Fibroblast of mammary gland (primary cell): ENCODE data around the gene PNPO.
"Not testable (repeated sequence)": the region's sequence is repeated elsewhere in the genome, so short reads cannot be mapped to it uniquely, and the experiment has no call there.

Source experiments
- DNase-seq: peaks from one replicate; pipeline ENCODE4 v3.0.0-alpha.2; 2010; ENCODE audit warnings: low read depth
- H3K4me3 ChIP-seq: 2 replicates; pipeline ENCODE4 v1.5.1; 2011; ENCODE audit warnings: low read depth, mild to moderate bottlenecking, low read length, moderate library complexity; ENCODE audit not compliant: control insufficient read depth
- TF ChIP-seq, protein P1 (sequence below): conservative IDR thresholded peaks from 2 replicates; pipeline ENCODE4 v1.5.1; 2011; ENCODE audit warnings: low read depth, low read length, inconsistent platforms; ENCODE audit not compliant: control insufficient read depth, insufficient read depth

The PNPO gene

DNA sequence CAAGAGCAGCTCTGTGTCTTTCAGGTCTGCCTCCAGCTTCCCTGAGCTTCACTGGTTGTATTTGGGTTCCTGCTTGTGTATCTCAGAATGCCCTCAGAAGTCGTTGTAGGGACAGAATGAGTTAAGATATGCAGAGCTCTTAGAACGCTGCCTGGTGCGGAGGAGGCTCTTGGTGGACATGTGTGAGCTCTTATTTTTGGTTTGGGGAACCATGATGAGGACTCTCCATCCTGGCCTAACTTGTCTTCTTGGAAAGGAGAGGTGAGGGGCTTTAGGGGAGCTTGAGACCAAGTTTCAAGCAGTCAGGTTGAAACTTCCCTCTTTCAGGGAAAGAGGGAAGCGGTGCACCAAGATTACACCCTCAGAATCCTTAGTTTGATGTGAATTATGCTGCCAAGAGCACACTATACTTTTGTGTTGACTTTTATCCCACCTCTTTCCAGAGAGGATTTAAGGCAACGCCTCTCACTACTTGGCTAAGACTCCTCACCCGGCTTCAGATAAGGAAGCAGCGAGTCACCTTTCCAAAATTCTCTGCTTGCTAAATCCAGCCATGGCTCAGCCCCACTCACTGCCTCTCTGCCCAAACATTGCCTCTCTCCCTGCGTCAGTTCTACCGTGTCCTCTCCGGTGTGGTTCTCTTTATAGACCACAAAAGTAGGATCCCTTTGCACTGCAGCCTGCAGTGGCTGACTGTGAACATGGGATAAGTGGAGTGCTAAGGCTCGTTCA, 42.3 kb downstream of the PNPO start:
- DNase-seq: no peak
- no peak overlapping the region for H3K4me3 ChIP-seq
- TF ChIP-seq, protein P1, sequence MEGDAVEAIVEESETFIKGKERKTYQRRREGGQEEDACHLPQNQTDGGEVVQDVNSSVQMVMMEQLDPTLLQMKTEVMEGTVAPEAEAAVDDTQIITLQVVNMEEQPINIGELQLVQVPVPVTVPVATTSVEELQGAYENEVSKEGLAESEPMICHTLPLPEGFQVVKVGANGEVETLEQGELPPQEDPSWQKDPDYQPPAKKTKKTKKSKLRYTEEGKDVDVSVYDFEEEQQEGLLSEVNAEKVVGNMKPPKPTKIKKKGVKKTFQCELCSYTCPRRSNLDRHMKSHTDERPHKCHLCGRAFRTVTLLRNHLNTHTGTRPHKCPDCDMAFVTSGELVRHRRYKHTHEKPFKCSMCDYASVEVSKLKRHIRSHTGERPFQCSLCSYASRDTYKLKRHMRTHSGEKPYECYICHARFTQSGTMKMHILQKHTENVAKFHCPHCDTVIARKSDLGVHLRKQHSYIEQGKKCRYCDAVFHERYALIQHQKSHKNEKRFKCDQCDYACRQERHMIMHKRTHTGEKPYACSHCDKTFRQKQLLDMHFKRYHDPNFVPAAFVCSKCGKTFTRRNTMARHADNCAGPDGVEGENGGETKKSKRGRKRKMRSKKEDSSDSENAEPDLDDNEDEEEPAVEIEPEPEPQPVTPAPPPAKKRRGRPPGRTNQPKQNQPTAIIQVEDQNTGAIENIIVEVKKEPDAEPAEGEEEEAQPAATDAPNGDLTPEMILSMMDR: no peak

DNA sequence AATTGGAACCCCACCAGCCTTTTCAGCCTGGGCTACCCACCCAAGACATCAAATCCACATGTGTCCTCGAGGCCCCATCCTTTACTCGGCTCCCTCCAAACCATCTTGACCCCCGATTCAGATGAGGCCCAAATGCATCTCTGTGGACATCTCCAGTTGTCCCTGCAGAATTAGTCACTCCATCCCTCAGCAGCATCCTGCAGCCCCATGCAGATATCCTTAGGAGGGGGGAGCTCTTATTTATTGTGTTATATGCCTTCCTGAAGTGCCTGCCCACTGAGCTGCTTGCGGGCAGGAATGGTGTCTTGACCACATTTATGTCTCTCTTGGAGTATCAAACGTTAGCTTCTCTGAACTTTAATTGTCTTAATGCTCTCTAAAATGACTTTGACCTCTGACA, 45.1 kb downstream of the PNPO start:
- no peak for DNase-seq
- TF ChIP-seq, protein P1: no peak
- no peak overlapping the region for H3K4me3 ChIP-seq

DNA sequence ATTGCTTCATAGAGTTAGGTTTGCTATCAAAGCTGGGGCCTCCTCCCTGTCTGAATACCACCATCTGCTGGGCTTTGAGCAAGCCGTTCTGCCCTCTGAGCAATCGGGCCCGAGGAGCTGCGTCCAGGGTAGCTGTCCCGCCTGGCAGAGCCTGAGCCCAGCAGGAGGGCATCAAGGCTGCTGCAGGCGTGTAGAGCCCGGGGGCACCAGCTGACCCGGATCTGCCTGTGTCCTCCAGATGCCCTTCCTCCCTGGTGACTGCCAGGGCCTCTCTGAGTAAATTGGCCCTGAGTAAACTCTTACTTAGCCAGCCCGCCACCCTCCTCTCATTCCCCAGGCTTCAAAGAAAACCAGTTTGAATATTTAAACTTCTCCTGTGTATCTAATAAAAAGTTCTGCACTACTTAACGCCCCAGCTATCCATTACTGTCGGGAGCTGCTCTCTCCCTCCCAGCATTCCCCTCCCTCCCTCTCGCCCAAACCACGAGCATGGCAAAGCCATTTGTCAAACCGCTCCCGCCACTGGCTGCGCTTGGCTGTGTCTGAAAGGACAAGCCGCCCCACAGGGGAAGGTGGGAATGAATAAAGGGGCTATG, 46.0 kb downstream of the PNPO start:
- no peak overlapping the region for H3K4me3 ChIP-seq
- TF ChIP-seq, protein P1: no peak
- DNase-seq: no peak

DNA sequence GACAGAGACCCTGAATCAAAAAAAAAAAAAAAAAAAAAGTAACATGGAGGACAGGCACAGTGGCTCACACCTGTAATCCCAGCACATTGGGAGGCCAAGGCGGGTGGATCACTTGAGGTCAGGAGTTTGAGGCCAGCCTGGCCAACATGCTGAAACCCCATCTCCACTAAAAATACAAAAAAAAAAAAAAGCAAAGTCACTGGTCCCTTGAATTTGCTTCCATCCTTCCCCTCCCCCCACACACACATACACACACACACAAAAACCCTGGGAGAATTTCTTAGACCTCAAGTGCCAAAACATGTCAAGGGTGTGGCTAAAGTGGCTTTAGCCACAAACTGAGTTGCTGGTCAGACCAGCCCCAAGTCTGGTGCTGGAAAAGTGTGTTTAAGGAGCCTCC, 47.1 kb downstream of the PNPO start:
- DNase-seq: not testable (repeated sequence)

DNA sequence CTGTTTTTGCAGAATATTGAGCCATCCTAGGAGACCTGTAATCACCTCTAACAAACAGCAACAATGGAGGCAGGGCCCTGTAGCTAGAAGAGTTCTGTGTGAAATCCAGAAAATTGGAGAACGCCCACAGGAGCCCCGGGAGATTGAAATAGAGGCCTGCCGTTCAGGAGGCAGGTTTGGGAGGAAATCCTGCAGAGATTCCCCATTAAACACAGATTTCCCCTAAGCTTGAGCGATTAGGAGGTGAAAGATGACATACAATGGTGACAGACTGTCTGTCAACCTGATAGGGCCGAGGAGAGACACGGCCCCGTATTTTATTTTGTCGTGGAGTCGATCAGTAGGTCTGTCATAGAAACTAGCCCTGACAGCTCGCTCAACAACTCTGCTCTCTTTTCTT, 47.8 kb downstream of the PNPO start:
- no peak for DNase-seq
- H3K4me3 ChIP-seq: no peak overlapping the region
- TF ChIP-seq, protein P1: no peak

More for the DNA sequence above, 47.1 kb downstream of the PNPO start:
- H3K4me3 ChIP-seq: not testable (repeated sequence)

DNA sequence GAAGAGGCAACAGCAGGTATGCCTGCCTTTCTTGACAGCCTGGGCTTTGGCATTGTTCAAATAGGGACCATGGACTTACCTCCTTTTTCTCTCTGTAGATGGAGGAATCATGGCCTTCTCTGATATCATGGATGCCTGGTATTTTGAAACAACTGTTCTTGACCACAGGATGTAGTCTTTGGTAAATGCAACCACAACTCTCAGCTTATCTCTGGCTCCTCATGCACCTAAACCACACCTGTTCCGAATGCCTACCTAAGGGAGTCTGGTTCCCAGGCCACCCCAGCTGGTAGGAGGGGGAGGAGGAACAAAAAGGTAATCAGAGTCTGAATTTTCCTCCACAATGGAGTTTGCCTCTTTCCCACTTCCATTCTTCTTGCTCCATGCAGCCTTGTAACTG, 48.3 kb downstream of the PNPO start:
- no peak overlapping the region for H3K4me3 ChIP-seq
- DNase-seq: no peak
- TF ChIP-seq, protein P1: no peak

DNA sequence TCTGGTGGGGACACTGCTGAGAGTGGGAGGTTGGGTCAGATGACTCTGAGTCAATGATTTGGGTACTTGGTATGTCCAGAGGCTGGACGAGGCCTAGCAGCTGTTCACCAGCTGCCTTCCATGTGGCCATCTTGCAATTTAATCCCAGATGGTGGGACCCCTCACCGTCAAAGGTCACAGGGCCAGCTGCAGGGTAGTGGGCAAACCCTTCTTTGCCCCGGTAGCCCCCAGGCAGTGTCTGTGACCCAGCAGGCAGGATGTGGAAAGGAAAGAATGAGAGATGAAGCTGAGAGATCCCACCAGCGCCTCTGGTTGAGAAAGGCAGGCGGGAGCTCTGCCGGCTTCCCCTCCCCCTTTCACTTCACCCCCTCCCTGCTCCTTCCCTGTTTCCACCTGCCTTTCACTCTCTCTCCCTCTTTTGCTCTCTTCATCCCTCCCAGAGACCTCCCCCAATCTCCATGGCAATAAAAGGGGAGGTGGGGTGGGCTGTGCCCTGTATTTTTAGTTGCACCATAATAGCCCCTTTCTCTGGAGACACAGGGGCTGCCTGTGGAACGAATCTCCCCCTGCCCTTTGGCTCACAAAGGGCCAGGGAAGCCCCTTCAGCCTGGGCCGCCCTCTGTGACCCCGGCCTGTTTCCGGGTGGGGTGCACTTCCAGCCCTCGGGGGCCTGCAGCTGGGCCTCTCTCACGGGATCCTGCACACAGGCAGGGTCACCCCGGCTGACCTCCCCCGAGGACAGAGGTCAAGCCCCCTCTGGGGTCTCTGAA, 49.8 kb downstream of the PNPO start:
- TF ChIP-seq, protein P1: no peak
- no peak overlapping the region for H3K4me3 ChIP-seq
- peak; percentile 36 for DNase-seq
